Amniotic stem cell (primary cell): ENCODE data around the gene MYBL2.

Experiments used
- DNase-seq: peaks from one replicate; lab custom pipeline; 2025; lab: John Stamatoyannopoulos, UW

The MYBL2 gene

GRCh38 chr20:43682446-43682845, 15.5 kb downstream of the MYBL2 start:
- DNase-seq, result no peak

GRCh38 chr20:43686820-43687219, 19.9 kb downstream of the MYBL2 start:
- DNase-seq, result no peak

DNA sequence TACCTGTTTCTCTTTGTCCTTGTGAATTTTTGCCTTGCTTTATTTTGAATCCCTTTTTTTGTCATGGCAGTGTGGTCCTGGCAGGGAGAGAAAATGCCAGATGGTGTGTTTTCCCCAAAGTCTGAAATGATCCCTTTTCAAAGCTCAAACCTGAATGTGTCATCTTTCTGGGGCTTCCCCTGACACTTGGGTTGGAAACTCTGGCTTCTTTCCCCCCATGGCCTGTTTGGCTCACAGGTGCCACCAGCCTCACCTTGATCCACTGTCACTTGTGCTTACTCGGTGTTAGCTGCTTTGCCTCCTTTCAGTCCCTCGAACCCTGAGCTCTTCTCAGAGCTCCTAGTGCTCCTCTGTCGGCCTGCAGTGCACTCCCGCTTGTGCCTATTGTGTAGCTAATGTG, 22.3 kb downstream of the MYBL2 start:
- no peak for DNase-seq

DNA sequence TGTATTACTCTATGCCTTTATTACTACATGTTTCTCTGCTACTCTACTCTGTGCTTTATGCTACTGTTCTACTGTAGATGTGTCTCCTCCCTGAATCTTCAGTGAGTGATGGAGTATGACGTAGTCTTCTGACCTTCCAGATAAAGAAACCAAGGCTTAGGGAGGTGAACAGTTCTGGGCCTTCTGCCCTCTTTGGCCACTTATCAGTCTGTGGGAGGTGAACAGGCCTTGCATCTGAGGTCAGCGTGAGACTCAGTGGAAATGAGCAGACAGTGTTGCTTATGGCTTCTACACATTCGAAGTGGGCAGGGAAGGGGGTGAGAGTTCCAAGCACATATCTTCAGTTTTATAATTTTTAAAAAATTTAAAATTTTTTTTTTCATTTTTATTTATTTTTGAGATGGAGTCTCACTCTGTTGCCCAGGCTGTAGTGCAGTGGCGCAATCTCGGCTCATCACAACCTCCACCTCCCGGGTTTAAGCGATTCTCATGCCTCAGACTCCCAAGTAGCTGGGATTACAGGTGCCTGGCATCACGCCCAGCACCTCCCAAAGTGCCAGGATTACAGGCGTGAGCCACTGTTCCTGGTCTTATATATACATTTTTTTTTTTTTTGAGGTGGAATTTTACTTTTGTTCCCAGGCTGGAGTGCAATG, 24.2 kb downstream of the MYBL2 start:
- no peak for DNase-seq

DNA sequence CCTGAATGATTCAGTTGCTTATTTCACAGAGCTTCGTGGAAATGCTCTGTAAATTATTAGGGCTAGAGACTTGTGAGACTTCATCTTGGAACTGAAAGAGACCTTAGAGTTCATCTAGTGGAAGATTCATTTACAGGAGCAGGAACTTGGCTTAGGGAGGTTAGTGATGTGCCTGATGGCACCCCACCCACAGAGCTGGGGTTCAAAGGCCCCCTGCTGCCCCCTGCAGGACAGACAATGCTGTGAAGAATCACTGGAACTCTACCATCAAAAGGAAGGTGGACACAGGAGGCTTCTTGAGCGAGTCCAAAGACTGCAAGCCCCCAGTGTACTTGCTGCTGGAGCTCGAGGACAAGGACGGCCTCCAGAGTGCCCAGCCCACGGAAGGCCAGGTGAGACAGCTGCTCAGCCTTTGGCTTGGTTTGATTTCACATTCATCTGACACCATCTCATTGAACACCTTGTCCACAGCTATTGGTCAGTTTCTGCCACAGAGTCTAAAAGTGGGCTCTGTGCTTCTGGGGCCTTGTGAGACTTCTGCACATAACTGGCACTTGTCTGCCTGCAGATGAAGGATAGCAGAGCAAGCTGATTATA, 25.1 kb downstream of the MYBL2 start:
- no peak for DNase-seq

- no peak for DNase-seq
Observed at GRCh38 chr20:43694763-43695162, 27.8 kb downstream of the MYBL2 start.

GRCh38 chr20:43695571-43695970, 28.7 kb downstream of the MYBL2 start:
- no peak for DNase-seq

GRCh38 chr20:43699941-43700565, 33.1 kb downstream of the MYBL2 start:
- no peak for DNase-seq

DNA sequence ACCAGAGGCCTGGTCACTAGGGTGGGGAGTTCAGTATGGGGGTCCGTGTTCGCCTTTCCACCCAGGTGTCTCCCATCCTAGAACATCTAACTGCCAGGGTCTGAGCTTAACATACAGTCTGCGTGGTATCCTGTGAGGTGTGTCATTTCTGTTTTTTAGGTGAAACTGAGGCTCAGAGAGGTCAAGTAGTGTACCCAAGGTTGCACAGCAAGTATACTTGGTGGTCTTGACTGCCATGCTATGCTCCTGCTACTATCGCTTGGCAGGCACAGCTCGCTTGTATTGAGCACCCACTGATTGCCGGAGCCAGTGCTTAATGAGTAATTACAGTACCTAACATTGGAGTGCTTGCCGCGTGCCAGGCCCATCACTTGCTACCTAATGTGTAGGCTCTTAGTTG, 33.7 kb downstream of the MYBL2 start:
- DNase-seq, result no peak

GRCh38 chr20:43702502-43702901, 35.6 kb downstream of the MYBL2 start:
- DNase-seq, result no peak

- no peak for DNase-seq
Observed at GRCh38 chr20:43710370-43711044, 43.6 kb downstream of the MYBL2 start.

- no peak for DNase-seq
Observed at GRCh38 chr20:43711098-43711654, 44.3 kb downstream of the MYBL2 start.

- DNase-seq, result no peak
Observed at GRCh38 chr20:43715044-43715443, 48.1 kb downstream of the MYBL2 start.

GRCh38 chr20:43715511-43715910, 48.6 kb downstream of the MYBL2 start:
- DNase-seq, result no peak

DNA sequence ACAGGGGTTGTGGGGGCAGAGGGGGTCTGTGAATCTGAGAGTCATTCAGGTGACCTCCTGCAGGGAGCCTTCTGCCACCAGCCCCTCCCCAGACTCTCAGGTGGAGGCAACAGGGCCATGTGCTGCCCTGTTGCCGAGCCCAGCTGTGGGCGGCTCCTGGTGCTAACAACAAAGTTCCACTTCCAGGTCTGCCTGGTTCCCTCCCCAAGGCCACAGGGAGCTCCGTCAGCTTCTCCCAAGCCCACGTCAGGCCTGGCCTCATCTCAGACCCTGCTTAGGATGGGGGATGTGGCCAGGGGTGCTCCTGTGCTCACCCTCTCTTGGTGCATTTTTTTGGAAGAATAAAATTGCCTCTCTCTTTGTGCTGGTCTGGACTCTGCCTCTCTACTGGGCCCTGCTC, 49.2 kb downstream of the MYBL2 start:
- no peak for DNase-seq

- DNase-seq, result no peak
Observed at GRCh38 chr20:43716757-43717615, 50.1 kb downstream of the MYBL2 start.

GRCh38 chr20:43717616-43717995, 50.7 kb downstream of the MYBL2 start:
- DNase-seq, result no peak

DNA sequence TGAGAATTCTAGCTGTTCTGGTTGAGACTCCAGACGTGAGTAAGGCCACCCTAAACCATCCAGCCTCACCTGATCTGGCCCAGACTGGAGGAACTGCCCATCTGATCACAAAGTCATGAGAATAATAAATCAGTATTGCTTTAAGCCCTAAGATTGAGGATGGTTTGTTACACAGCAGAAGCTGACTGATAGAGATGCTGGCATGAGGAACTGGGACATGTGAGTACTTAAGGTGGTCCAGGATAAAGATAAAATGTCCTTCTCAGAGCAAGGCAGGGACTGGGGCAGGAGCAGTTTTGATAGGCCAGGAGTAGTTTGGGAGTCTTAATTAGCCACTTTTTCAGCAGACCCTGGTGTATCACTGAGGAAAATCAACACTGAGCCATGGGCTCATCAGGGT, 53.1 kb downstream of the MYBL2 start:
- DNase-seq, result no peak

GRCh38 chr20:43721097-43721428, 54.1 kb downstream of the MYBL2 start:
- no peak for DNase-seq

GRCh38 chr20:43721429-43722152, 54.7 kb downstream of the MYBL2 start:
- no peak for DNase-seq

DNA sequence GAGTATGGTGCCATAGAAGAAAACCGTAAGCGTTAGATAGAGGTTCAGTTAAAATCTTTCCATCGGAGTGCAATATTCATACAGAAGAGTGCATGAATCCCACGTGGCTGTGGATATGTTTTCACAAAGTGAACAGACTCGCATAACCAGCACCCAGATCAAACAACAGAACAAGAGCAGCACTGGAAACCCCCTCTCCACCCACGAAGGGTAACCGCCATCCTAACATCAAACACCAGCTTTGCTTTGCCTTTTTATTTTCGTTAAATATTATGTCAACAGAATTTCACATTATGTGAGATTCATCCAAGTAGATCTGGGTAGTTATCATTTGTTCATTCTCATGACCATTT, 55.2 kb downstream of the MYBL2 start:
- no peak for DNase-seq
